ENCODE data around the gene SNORC.
A peak's percentile ranks its signal among the peaks of the same experiment; 100 is the strongest.
"Not testable (repeated sequence)": the region's sequence is repeated elsewhere in the genome, so short reads cannot be mapped to it uniquely, and the experiment has no call there.

Gene SNORC

GRCh38 chr2:232894746-232895145 lies 24.7 kb downstream of the SNORC start:
- DNase-seq = no peak

DNA sequence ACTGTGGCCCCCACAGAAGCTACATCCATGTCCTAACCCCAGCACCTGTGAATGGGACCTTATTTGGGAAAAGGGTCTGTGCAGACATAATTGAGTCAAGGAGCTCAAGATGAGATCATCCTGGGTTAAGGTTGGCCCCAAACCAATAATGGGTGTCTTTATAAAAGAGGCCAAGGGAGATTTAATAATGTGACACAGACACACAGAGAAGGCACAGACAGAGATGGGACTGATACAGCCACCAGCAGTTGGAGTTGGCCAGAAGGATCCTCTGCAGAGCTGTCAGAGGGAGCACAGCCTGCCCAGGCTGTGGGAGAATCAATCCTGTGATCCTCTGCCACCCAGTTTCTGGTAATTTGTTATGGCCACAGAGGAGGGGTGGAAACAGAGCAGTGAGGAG lies 26.0 kb downstream of the SNORC start:
- DNase-seq = no peak

DNA sequence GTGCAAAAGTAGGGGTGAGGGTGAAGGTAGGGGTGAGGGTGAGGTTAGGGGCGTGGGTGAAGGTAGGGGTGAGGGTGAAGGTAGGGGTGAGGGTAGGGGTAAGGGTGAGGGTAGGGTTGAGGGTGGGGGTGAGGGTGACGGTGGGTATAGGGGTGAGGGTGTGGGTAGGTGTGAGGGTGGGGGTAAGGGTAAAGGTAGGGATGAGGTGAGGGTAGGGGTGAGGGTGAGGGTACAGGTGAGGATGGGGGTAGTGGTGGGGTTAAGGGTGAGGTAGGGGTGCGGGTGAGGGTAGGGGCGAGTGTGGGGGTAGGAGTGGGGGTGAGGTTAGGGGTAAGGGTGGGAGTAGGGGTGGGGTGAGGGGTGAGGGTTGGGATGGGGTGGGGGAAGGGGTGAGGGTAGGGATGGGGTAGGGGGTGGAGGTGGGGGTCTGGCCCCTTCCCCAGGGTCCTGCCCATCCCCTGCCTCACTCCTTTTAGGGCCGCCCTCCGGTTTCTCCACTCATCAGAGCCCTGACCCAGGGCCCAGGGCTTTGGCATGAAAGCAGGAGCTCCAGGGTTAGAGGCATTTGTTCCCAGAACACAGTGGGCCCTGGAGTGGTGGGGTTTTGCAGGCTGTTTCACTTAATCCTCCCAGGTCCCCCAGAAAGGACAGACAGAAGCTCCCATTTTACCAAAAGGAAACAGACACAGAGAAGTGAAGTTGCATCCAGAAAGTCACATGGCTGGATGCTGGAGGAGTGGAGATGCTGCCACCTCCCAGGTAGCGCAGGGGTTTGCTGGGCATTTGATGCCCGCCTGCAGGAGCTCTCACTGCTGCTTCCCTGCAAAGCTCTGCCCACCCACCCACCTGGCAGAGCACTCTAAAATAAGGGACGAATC lies 26.9 kb downstream of the SNORC start:
- no peak for DNase-seq

GRCh38 chr2:232897598-232898408 lies 27.7 kb downstream of the SNORC start:
- DNase-seq = no peak

DNA sequence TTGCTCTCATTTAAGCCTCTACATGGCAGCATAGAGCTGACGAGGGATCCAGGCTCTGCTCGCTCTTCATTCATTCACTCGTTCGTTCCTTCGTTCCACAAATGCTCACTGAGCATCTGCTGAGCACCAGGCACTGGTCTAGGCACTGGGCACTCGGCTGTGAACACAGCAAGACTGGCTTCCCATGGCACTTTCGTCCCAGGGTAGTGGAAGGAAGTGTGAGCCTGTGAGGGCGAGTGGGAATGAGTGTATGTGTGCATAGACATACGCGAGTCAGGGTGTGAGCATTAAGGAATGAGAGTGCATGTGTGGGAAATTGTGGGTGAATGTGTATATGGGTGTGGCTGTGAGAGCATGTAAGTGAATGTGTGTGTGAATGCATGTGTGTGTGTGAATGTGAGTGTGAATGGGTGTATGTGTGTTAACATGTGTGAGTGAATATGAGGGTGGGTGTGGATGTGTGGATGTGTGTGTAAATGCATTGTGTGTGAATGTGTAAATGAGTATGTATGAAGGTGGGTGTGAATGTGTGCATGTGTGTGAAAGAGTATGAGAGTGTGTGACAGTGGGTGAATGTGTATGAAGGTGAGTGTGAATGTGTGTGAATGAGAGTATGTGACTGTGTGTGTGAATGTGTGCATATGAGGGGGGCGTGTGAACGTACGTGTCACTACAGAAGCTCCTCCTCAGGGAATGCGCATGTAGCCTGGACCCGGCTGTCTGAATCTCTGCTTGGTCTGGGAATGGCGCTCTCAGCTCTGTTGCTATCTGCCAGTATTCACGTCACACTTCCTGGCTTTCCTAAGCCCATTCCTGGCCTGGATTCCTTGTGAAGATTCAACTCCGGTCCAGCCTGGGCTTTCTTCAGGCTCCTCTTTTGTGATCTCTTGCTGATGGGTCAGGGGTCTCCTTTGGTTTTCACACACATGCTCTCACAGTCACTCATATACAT lies 28.8 kb downstream of the SNORC start:
- DNase-seq = no peak

DNA sequence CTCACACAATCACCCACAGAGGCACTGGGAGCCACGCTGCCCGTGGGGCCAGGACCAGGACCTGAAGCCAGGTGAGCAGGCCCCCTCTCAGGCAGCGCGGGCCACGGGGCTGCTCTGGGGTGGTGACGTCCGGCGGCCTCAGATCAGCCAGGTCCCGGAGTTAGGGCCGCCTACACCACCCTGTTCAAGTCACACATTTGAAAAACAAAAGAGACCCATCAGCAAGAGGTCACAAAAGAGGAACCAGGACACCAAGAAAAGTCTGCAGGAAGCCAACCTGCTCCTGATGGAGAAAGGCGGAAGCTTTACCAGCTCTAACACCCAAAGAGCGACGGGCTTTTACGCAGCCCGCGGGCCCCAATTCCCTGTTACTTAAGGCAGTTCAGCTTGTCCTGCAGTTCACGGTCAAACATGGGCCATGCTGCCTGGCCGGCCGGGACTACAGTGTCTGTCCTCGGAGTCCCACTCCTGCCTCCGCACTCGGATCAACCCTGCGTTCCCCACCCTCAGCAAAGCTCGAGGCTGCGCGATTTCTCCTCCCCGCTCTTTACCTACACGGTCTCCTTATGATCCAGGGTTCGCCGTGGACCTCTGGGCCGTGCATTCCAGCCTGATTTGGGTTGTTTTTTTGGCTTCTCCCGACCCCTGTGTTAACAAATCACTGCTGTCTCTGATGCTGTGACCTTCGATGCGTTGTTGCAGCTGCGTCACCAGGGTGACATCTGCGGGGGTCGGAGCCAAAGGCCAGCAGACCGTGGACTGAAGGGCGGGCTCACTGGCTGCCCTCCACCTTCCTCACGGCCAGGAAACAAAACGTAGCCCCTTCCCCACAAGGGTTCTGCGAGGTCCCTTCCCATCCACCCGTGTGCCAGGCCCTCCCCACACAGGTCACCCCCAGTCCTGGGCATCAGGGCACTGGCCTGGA lies 31.0 kb downstream of the SNORC start:
- DNase-seq = no peak

DNA sequence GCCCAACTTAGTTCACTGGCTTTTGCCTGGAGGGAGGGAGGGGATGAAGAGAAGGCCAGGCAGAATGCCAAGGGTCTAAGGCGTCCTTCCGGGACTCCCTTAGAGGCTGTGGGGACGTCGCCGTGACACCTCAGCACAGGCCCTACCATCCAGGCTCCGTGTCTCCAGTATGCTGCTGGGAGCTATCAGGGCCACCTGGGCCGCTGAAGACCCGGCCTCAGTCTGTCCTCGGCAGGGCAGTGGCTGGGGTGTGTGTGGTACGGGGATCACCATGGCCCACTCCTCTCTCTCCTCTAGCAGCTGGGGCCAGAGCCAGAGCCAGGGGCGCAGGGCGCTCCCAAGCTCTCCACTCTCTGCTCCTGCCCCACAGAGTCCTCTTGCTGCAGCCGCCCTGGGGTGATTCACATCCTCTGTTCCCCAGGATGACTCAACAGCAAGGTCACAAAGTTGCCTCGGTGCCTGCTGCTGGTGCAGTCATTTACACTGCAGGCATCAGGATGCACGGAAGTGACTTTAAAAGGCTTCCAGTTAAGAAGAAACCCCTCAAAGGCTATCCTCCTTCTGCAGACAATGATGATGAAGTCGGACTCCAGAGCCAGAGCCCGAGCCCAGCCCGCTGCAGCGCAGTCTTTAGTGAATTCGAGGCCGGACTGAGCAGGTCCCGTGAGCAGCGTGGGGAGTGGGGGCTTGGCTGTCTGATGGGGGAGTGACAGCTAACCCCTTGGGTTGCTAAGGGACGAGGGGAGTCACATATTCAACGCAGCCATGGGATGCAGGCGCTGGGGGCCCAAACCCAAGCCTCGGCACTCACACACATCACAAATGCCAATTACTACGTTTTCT lies 31.9 kb downstream of the SNORC start:
- DNase-seq = peak in 8 of 56 donors; percentile 17 to 59 (median 46)

- no peak for DNase-seq
Observed at GRCh38 chr2:232903989-232904388, 33.9 kb downstream of the SNORC start.

DNA sequence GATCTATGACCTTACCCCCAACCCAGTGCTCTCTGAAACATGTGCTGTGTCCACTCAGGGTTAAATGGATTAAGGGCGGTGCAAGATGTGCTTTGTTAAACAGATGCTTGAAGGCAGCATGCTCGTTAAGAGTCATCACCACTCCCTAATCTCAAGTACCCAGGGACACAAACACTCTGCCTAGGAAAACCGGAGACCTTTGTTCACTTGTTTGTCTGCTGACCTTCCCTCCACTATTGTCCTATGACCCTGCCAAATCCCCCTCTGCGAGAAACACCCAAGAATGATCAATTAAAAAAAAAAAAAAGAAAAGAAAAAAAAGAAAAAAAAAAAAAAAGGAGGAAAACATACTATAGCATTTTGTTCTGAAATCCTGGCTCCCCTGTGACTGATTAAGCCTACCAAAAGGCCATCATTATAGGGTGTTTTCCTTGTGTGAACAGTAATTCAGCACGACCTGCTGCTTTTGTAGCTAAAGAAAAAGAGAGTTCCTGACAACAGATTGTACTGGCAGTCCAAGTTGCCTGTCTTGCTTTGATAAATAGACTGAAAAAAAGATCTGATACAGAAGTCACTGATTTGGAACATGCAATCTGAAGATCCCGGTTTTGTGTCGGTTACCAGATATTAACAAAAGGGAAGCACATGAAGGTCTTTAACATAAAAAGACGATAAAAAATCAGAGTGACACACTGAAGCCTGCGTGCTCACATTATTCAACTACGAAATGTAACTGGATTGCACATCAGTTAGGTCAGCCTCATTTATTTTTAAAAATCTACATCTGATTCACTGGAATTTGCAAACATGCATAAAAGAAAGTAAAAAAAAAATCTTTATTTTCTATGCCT lies 37.0 kb downstream of the SNORC start:
- not testable (repeated sequence) for DNase-seq

- not testable (repeated sequence) for DNase-seq
Observed at GRCh38 chr2:232907718-232908085, 37.6 kb downstream of the SNORC start.

DNA sequence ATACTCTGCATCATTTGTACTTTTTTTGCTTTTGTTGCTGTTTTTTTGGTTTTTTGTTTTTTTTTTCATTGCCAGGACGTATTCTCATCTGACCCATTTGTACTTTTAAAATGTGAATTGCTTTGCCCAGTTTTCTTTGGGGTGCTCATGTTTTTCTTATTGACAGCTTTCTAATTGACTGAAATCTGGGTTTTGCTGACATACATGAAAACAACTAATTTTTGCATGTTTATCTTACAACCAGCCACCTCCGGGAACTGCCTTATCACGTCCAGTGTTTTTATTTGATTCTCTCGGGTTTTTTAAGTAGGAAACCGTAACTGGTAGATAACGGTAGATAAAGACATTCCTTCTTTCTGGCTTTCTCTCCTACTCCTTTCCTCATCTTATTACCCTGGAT lies 38.6 kb downstream of the SNORC start:
- DNase-seq = no peak

GRCh38 chr2:232910376-232910775 lies 40.3 kb downstream of the SNORC start:
- DNase-seq = no peak

- no peak for DNase-seq
Observed at GRCh38 chr2:232911712-232912277, 41.7 kb downstream of the SNORC start.

- no peak for DNase-seq
Observed at GRCh38 chr2:232913903-232914302, 43.8 kb downstream of the SNORC start.

GRCh38 chr2:232919141-232919540 lies 49.1 kb downstream of the SNORC start:
- DNase-seq = no peak

DNA sequence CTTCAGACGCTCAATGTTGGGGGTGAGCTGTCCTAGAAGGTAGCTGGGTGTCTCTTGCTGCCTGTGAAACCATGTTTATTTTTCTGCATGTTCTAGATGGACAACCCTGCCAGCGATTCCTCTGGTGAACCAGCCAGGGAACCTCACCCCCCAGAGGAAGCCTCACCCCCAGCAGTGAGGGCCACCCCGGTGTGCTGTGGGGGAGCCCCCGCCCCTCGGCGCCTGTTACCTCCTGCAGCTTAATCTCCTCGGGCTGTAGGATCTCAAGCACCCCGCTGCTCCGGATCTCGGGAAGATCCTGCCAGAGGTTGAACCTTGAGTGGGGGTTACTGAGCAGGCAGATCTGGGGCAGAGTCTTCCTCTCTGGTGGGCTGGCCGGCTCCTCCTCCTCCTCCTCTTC lies 50.0 kb downstream of the SNORC start:
- no peak for DNase-seq

GRCh38 chr2:232920760-232921159 lies 50.7 kb downstream of the SNORC start:
- no peak for DNase-seq

DNA sequence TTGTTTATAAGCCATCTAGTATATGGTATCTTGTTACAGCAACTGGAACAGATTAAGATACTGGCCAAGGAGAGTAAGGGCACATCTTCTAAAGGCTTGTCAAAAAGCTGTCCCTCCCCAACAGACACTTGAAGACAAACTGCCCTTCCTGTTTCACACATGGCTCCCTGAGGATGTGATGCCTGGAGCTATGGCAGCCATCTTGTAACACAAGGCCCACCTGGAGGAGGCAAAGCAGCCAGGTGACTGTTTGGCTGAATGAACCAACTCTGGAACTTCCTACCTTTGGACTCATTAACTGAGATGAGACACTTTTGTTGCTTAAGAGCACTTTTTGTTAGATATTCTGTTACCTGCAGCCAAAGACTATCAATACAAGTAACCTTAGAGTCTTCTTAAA lies 54.4 kb downstream of the SNORC start:
- DNase-seq = no peak

Measured in nucleus accumbens (tissue), 56 donors.